CD4-positive, alpha-beta T cell treated with Interferon gamma for 1 hour (primary cell): ENCODE results near the gene SPECC1.
"Not testable (repeated sequence)": the region's sequence is repeated elsewhere in the genome, so short reads cannot be mapped to it uniquely, and the experiment has no call there.

Experiments
- DNase-seq: peaks from one replicate; pipeline ENCODE4 v3.0.0-alpha.2; 2020

Gene SPECC1

GRCh38 chr17:20010099-20010863 lies 1.1 kb downstream of the SPECC1 start:
- no peak for DNase-seq

GRCh38 chr17:20010936-20011335 lies 1.8 kb downstream of the SPECC1 start:
- DNase-seq, result no peak

DNA sequence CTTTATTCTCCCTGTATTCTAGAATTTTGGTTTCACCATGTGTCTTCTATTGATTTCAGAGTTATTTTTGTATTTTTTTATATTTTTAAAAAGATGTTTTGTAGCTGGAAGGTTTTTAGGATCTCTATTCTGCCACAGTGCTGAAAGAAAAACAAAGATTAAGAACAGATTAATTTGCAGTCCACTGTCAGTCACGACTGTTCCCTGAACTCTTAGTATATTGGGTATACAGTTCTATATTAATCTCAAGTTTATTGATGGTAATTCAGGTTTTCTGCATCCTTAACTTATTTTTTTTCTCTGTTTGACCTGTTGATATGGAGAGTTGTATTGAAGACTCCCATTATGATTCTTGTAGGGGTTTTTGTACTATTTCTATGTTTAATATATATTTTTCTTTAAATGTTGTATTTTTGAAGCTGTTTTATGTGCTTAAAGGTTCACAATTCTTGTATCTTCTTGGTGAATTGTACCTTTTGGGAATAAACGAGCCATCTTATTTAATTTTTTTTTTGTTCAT lies 2.9 kb downstream of the SPECC1 start:
- DNase-seq, result no peak

DNA sequence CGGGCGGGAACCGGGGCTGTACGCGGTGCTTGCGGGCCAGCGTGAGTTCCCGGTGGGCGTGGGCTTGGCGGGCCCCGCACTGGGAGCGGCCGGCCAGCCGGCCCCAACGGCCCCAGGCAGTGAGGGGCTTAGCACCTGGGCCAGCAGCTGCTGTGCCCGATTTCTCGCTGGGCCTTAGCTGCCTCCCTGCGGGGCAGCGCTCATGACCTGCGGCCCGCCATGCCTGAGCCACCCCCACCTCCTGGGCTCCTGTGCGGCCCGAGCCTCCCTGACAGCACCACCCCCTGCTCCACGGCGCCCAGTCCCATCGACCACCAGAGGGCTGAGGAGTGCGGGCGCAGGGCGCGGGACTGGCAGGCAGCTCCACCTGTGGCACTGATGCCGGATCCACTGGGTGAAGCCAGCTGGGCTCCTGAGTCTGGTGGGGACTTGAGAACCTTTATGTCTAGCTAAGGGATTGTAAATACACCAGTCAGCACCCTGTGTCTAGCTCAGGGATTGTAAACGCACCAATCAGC lies 7.4 kb downstream of the SPECC1 start:
- not testable (repeated sequence) for DNase-seq

- no peak for DNase-seq
Observed at GRCh38 chr17:20022701-20023100, 13.5 kb downstream of the SPECC1 start.

DNA sequence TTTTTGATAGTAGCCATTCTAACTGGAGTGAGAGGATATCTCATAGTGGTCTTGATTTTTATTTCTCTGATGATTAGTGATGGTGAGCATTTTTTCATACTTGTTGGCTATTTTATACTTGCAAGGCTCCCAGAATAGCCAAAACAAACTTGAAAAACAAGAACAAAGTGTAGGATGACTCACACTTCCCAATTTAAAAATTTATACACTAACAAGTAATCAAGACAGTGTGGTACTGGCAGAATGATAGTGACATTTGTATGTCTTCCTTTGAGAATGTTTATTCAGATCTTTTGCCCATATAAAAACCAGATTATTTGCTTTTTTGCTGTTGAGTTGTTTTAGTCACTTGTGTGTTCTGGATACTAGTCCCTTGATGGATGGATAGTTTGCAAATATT lies 17.8 kb downstream of the SPECC1 start:
- DNase-seq, result no peak

GRCh38 chr17:20028443-20028842 lies 19.3 kb downstream of the SPECC1 start:
- DNase-seq, result no peak

DNA sequence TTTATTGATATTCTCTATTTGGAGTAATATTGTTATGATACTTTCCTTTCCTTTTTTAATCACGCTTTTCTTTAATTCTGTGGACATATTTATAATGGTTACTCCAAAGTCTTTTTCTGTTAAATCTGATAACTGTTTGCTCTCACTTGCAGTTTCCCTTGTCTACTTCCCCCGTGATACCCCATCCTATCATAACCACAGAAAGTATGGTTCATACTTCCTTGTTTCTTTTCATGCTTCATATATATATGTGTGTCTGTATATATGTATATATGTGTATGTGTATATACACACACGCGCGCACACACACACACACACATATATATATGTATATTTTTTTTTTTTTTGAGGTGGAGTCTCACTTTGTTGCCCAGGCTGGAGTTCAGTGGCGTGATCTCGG lies 23.5 kb downstream of the SPECC1 start:
- DNase-seq, result no peak

DNA sequence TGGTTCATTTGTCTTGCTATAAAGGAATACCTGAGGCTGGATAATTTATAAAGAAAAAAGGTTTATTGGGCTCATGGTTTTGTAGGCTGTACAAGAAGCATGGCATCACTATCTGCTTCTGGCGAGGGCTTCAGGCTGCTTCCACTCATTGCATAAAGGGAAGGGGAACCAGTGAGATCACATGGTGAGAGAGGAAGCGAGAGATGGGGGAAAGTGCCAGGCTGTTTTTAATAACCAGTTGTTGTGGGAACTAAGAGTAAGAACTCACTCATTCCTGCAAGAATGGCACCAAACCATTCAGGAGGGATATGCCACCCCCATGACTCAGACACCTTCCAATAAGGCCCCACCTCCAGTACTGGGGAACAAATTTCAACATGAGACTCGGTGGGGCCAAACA lies 24.3 kb downstream of the SPECC1 start:
- no peak for DNase-seq

GRCh38 chr17:20035501-20035900 lies 26.3 kb downstream of the SPECC1 start:
- no peak for DNase-seq

DNA sequence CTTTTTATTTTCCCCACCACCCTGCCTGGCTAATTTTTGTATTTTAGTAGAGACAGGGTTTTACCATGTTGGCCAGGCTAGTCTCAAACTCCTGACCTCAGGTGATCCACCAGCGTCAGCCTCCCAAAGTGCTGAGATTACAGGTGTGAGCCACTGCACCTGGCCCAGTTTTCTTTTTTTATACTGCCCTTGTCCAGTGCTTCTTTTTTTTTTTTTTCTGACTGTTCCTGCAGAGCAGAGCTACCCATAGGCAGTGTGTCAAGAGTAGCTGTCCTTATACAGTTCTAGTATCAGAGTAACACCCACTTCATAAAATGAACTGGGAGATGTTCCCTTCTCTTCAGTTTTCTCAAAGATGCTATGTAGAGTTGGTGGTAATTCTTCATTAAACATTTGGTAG lies 28.1 kb downstream of the SPECC1 start:
- not testable (repeated sequence) for DNase-seq

DNA sequence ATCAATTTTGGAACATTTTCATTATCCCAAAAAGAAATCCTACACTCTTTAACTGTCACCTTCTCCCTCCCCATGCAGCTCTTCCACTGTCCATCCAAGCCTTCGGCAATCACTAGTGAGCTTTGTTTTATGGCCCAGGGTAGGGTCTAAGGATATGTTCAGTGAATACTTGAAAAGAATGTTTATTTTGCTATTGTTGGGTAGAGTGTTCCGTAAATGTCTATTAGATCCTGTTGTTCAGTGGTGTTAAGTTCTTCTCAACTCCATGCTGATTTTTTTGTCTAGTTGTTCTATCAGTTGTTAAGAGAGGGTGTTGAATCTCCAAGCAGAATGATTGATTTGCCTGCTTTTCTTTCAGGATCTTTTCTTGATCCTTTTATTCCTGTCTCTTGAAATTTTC lies 29.9 kb downstream of the SPECC1 start:
- DNase-seq, result no peak

GRCh38 chr17:20040216-20040615 lies 31.1 kb downstream of the SPECC1 start:
- no peak for DNase-seq

DNA sequence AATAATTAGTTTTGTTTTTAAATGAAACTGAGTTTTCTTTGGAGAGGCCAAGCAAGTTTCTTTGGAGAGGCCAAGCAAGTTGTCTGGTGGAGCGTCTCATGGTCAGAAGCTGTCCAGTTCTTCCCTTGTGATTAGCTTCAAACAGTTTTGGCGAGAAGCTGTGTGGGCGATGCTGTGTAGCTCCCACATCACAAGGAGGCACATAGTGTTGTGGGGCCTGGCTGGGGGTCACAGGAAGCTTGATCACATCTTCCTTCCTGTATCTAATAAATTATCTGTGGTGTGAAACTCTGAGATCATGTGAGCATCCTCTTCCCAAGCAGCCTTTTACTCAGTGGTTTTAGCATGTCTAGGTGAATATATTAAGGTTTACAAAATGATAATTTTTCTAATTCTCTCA lies 33.9 kb downstream of the SPECC1 start:
- no peak for DNase-seq

DNA sequence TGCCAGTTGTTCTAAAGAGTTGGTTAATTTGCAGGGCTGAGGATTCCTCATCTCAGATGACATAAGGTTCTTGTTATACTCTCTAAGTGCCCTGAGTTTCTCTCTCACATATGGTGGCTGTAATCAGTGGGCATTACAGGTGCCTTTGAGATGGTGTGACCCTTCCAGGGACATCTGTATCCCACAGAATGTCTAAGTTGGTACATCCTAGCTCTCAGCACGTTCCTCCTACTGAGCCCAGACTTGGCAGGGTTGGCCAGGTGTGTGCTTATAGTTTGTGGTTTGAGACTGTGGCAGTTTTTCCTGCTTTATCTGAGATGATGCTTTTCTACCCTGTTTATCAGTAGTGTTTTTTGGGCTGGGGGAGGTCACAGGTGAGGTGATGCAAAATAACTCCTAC lies 36.3 kb downstream of the SPECC1 start:
- no peak for DNase-seq

GRCh38 chr17:20046629-20047028 lies 37.5 kb downstream of the SPECC1 start:
- no peak for DNase-seq

GRCh38 chr17:20051624-20052023 lies 42.5 kb downstream of the SPECC1 start:
- DNase-seq, result no peak

DNA sequence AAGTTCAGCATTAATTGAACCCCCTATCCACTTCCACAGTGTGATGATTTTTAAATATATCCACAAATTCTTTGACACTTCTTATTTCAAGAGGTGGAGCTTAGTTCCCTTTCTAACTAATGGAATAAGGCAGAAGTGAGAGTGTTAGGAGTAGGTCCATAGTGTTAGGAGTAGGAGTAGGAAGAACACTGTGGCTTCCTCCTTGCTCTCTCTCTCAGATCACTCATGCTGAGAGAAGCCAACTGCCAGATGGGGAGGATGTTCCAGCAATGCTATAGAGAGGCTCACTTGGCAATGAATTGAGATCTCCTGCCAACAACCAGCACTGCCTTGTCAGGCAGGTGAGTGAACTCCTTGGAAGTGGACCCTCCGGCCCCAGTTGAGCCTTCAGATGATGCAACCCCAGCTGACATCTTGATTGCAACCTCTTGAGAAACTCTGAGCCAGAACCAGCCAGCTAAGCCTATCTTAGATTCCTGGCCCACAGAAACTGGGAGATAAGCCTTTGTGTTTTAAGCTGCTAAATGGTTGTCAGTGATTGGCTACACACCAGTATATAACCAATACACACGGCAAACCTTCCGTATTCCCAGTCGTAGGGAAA lies 44.3 kb downstream of the SPECC1 start:
- no peak for DNase-seq

- DNase-seq, result no peak
Observed at GRCh38 chr17:20059728-20060188, 50.6 kb downstream of the SPECC1 start.

DNA sequence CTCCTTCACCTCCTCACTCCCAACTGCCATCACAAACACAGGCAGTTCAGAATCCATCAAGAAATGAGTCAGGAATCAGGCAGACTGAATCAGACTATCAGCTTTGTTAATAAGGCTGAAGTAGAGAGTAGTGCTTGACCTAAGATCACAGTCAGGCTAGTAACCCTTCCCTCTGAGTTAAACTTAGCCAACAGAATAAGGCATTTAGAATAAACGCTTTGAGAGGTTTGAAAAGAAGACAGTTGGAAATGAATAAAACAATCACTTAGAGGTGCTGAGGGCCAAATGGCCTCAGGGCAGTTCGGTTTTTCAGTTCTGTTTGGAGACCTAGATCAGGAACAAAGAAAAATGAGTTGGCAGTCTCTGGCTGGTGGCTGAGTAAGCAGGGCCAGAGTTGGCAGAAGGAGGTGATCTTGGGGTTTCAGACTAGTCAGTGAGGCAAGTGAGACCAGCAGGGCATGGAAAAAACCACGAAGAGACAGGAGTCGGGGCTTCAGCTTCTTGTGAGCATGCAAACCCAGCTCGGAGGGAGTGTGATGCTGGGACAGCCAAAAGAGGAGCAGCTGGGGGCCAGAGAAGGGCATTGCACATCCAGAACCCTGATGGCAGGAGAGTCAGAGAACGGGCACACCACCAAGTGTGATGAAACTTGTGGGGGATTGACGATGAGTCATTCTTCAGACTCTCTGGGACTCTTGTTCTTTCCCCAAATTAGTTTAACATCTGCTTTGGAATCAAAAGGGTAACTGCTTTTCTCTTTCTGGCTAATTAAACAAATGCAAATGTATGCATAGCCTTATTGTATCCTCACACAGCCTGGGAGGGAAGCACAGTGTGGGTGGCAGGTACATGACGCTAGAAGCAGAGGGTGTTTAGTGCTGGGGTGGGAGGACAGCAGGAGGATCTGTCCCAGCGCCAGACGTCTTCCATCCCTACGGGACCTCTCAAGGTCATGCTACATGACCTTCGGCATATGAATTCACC lies 54.8 kb downstream of the SPECC1 start:
- peak; percentile 27 for DNase-seq

DNA sequence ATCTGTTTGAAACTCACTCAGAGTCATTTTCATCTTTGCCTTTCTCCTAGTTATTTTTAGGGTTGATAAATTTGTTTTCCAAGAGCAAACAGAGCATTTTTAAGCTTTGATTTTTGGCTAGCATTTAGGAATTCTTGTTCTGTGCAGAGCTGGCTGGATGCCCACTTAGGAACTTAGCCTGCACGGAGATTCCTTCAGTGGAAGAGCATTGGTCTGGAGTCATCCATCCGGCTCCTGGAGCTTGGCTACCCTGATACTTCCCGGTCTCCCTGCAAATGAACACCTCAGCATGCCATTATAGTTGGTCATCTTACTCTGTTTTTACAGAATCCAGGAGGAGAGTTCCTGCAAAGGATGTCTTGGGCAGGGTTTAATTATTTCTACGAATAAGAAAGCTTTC lies 57.1 kb downstream of the SPECC1 start:
- DNase-seq, result no peak

- DNase-seq, result no peak
Observed at GRCh38 chr17:20067711-20068110, 58.6 kb downstream of the SPECC1 start.

DNA sequence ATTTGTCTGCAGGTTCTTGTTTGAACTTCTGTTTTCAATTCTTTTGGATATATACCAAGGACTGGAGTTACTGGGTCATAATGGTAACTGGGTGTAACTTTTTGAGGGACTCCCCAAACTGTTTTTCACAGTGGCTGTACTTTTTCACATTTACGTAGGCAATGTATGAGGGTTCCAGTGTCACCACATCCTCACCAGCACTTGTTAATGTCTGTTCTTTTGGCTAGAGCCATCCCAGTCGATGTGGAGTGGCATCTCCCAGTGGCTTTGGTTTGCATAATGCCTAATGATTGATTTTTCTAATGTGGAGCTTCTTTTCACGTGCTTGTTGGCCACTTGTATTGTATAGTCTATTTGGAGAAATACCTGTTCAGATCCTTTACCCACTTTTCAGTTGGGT lies 59.3 kb downstream of the SPECC1 start:
- no peak for DNase-seq
